ENCODE measurements around the gene PEPD. TPM values are rescaled to one million over a fixed set of nuclear protein-coding genes. Genes with fewer than 3 reads are reported as not detected.

Gene PEPD
- total RNA-seq, 1 donor from 2014 or later: 21.1 TPM

GRCh38 chr19:33440682-33441081, 80.9 kb downstream of the PEPD start:
- H3K9me3 Mint-ChIP-seq: no peaks in the 10 kb centered on the region
- no peaks in the 10 kb centered on the region for H3K27me3 Mint-ChIP-seq
- H3K4me3 Mint-ChIP-seq: no peak overlapping the region
- H3K36me3 Mint-ChIP-seq (ENCODE audit: low read depth): no peaks in the 10 kb centered on the region
- DNase-seq: no peak
- H3K4me1 Mint-ChIP-seq: no peaks in the 10 kb centered on the region
- intact Hi-C loops (cut with micrococcal nuclease): no loop called here
- H3K27ac Mint-ChIP-seq: no peak overlapping the region

DNA sequence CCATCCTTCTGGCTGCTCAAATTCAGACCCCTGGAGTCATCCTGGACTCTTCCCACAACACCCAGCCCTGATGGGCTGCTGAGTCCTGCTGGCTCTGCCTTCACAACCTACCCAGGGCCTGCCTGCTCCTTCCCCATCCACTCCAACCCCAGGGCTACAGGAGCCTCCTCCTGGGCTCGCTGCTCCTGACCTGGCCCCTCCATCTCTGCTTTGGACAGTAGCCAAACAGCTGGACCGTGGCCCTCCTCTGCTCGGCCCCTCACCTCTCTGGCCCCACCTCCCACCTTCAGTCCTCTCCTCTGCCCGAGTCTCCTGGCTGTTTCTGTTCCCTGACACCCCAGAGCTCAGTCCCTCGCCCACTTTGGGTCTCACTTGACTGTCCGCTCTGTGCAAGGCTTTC, 81.3 kb downstream of the PEPD start:
- Mint-ChIP-seq H3K36me3 (ENCODE audit: low read depth) (no peaks in the 10 kb centered on the region), H3K9me3 (no peaks in the 10 kb centered on the region), H3K4me1 (no peaks in the 10 kb centered on the region), H3K27me3 (no peaks in the 10 kb centered on the region), H3K4me3 (no peak overlapping the region), H3K27ac (no peak overlapping the region)
- DNase-seq: no peak
- intact Hi-C loops (cut with micrococcal nuclease): no loop called here

GRCh38 chr19:33438987-33439781, 82.4 kb downstream of the PEPD start:
- Mint-ChIP-seq H3K4me3 (no peak overlapping the region), H3K9me3 (no peaks in the 10 kb centered on the region), H3K27me3 (no peaks in the 10 kb centered on the region), H3K27ac (no peak overlapping the region), H3K4me1 (no peaks in the 10 kb centered on the region), H3K36me3 (ENCODE audit: low read depth) (no peaks in the 10 kb centered on the region)
- DNase-seq: no peak
- intact Hi-C loops (cut with micrococcal nuclease): no loop called here

DNA sequence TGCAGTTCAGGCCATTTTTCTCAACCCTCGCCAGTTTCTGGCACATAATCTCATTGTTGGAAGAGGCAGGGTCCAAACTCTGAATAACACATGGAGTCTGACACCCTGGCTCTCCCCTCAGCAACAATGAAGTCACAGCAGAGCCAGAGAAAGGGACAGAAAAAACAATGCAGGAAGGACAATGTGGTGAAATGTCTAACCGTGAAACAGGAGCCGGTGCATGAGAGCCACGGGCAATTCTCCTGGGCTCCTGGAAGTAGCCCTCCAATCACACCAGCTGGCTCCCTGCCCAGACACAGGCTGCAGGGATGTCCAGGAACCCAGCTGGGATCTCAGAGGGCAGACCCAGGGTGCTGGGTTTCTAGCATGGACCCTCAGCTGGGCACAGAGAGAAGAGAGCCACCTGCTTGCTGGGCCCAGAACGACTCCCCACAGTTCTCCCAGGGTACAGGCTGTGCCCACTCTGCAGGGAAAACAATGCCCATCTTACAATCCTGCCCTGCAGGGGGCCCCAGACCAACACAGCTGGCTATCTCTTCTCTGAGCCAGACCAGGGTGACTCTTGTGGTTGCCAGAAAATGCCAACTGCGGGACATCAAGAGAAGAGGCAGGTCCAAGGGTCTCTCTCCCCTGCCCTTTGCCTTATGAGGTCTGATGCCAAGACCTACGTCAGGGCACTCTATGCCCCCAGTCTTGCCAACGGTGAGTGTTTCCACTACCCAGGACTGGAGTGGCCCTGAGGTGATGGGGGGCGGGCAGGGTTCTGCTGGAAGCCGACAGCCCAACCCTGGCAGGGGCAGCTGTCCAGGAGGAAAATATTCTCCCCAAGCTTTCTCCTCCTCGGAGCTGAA, 83.5 kb downstream of the PEPD start:
- DNase-seq: no peak
- H3K36me3 Mint-ChIP-seq (ENCODE audit: low read depth): no peaks in the 10 kb centered on the region
- H3K27ac Mint-ChIP-seq: no peak overlapping the region
- H3K27me3 Mint-ChIP-seq: no peaks in the 10 kb centered on the region
- no peaks in the 10 kb centered on the region for H3K4me1 Mint-ChIP-seq
- intact Hi-C loops (cut with micrococcal nuclease): no loop called here
- no peaks in the 10 kb centered on the region for H3K9me3 Mint-ChIP-seq
- no peak overlapping the region for H3K4me3 Mint-ChIP-seq

DNA sequence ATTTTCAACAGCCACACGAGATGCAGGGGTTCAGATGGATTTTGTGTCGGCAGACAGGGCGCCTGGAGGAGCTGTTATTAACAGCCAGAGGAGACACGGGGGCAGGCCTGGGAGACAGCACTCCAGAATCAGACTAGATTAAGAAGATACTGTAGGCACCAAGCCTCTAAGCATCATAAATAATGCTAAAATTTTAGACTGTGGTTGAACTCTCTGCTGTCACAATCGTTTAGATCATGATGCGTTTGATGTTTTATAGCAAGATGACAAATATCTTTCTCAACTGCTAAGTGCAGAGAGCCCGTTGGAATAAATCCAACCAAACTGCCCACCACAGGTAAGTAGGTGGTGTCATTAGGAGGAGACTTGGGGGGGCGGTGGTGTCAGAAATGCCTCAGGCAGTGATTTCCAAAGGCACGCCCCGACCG, 84.2 kb downstream of the PEPD start:
- Mint-ChIP-seq H3K4me1 (no peaks in the 10 kb centered on the region), H3K4me3 (no peak overlapping the region), H3K27ac (no peak overlapping the region), H3K27me3 (no peaks in the 10 kb centered on the region), H3K9me3 (no peaks in the 10 kb centered on the region), H3K36me3 (ENCODE audit: low read depth) (no peaks in the 10 kb centered on the region)
- intact Hi-C loops (cut with micrococcal nuclease): no loop called here
- no peak for DNase-seq

- H3K27me3 Mint-ChIP-seq: no peaks in the 10 kb centered on the region
- H3K36me3 Mint-ChIP-seq (ENCODE audit: low read depth): no peaks in the 10 kb centered on the region
- no peak overlapping the region for H3K27ac Mint-ChIP-seq
- no peak overlapping the region for H3K4me3 Mint-ChIP-seq
- intact Hi-C loops (cut with micrococcal nuclease): no loop called here
- H3K4me1 Mint-ChIP-seq: no peaks in the 10 kb centered on the region
- no peaks in the 10 kb centered on the region for H3K9me3 Mint-ChIP-seq
- no peak for DNase-seq
These were observed 84.9 kb downstream of the PEPD start for GRCh38 chr19:33436360-33437345.

DNA sequence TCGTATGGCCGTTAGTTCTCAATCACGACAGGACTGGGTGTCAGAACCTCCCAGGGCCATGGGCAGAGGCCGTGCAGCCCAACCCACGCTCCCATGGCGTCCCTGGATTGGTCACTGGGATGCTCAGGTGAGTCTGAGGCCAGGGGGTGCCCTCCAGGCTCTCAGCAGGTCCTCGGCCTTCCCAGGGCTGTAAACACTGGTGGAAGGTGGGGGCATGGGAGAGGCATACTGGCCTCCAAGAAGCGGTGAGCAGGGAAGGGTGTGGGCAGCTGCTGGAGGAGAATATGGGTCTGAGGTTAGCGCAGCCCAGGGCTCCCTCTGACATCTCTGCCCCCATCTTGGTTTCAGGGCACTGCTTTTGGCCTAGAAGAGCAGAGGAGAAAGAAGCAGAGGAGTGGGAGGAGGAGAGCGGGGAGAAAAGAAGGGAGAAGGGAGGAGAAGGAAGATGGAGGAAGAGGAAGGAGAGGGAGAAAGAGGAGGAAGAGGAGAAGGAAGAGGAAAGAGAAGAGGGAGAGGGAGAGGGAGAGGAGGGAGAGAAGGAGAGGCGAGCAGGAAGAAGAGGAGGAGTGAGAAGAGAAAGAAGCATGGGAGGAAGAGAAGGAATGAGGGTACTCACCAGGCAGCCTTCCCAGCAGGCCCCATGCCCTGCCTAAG, 85.8 kb downstream of the PEPD start:
- intact Hi-C loops (cut with micrococcal nuclease): no loop called here
- DNase-seq: no peak
- no peaks in the 10 kb centered on the region for H3K9me3 Mint-ChIP-seq
- no peaks in the 10 kb centered on the region for H3K4me1 Mint-ChIP-seq
- no peak overlapping the region for H3K27ac Mint-ChIP-seq
- peaks cover under 1% of the 10 kb centered on the region for H3K27me3 Mint-ChIP-seq
- H3K4me3 Mint-ChIP-seq: no peak overlapping the region
- H3K36me3 Mint-ChIP-seq (ENCODE audit: low read depth): no peaks in the 10 kb centered on the region

DNA sequence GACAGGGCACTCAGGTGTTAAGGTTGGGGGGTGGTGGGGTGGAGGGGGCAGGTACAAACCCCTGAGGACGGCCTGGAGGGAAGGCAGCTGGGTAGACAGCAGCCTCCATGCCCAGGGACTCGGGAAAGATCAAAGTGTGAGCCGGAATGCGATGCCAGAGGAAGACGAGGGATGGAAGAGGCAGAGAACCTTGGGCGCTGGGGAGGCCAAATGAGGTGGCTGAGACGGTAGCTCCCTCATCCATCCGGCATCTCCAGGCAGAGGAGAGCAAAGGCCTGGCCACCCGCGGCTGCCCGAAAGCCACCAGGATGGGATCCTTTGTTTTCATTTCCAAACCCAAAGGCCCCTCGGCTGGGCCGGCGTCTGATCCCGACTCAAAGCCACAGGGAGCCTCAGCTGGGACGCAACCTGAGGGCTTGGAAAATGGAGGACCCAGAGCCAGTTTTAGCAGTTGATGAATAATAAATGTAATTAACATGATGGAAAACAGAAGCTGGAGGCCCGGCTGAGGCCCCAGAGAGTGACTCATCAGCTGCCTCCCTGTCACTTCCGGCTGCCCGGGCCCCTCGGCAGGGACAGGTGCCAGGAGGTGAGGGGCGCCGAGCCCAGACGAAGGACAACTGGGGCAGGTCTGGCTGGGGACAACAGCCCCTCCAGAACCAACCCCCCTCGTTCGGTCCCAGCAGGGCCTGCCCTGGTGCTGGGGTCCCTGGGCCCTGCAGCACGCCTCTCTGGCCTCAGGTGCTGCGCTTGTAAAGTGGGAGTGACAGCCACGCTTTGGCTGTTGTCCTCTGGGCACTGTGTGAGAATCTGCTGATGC, 86.5 kb downstream of the PEPD start:
- no peak for DNase-seq
- no peak overlapping the region for H3K4me3 Mint-ChIP-seq
- H3K27ac Mint-ChIP-seq: no peak overlapping the region
- no peaks in the 10 kb centered on the region for H3K4me1 Mint-ChIP-seq
- intact Hi-C loops (cut with micrococcal nuclease): no loop called here
- H3K27me3 Mint-ChIP-seq: peaks cover 2% of the 10 kb centered on the region
- no peaks in the 10 kb centered on the region for H3K9me3 Mint-ChIP-seq
- H3K36me3 Mint-ChIP-seq (ENCODE audit: low read depth): no peaks in the 10 kb centered on the region

GRCh38 chr19:33434069-33434885, 87.3 kb downstream of the PEPD start:
- H3K4me1 Mint-ChIP-seq: no peaks in the 10 kb centered on the region
- H3K4me3 Mint-ChIP-seq: no peak overlapping the region
- DNase-seq: no peak
- no peaks in the 10 kb centered on the region for H3K9me3 Mint-ChIP-seq
- intact Hi-C loops (cut with micrococcal nuclease): no loop called here
- H3K27me3 Mint-ChIP-seq: peaks cover 2% of the 10 kb centered on the region
- H3K27ac Mint-ChIP-seq: no peak overlapping the region
- H3K36me3 Mint-ChIP-seq (ENCODE audit: low read depth): no peaks in the 10 kb centered on the region

DNA sequence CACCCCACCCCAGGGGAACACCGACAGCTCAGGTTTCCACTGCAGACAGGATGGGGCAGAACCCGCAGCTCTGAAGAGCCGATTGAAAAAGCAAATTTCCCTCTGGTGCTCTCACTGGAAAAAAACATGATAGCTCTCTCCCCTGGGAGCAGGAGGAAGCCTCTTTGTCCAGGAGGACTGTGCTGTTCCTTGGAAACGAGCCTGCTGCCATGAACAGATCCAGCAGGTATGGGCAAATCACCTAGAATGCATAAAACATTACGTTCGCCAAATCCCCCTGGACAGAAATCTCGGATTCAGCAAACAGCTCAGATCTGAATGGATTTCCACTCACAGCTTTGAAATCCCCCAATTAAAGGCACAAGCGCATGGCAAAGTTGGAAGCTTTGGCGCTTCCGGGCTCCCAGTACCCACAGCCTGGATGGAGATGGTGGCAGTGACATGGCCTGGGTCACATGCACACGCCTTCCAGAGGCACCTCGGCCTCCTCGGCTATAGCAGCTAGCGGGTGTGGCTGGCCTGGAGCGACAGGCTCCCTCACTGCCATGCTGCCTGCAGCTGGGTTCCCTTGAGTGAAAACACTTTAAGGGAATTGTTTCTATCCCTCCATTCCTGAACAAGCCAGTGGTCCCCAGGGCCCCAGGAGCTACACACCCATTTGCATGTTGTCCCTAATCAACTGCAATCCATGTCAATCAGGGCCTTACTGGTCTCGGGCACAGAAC, 89.0 kb downstream of the PEPD start:
- Mint-ChIP-seq H3K36me3 (ENCODE audit: low read depth) (no peaks in the 10 kb centered on the region), H3K9me3 (no peaks in the 10 kb centered on the region), H3K27me3 (peaks cover 2% of the 10 kb centered on the region), H3K27ac (no peak overlapping the region), H3K4me1 (no peaks in the 10 kb centered on the region), H3K4me3 (no peak overlapping the region)
- no peak for DNase-seq
- intact Hi-C loops (cut with micrococcal nuclease): no loop called here

DNA sequence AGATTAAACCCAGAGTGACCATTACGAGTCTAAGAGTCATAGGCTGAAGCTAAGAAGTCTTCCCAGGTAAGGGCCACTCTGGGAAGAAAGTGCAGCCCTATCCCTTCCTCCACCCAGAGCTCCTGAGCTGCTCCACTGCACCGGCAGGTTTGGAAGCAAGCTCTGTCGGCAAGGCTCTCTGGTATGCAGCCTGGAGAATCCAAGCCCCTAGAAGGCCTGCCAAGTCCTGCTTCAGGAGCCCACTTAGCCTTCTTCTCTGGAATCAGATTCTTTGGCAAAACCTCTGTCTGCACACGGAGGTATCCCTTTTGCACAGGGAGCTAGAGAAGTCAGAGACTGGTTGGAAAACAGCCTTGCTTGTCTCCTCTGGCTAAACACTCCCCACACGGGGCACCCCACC, 89.6 kb downstream of the PEPD start:
- intact Hi-C loops (cut with micrococcal nuclease): no loop called here
- H3K4me1 Mint-ChIP-seq: no peaks in the 10 kb centered on the region
- H3K4me3 Mint-ChIP-seq: no peak overlapping the region
- no peak overlapping the region for H3K27ac Mint-ChIP-seq
- H3K36me3 Mint-ChIP-seq (ENCODE audit: low read depth): no peaks in the 10 kb centered on the region
- no peaks in the 10 kb centered on the region for H3K9me3 Mint-ChIP-seq
- H3K27me3 Mint-ChIP-seq: peaks cover 2% of the 10 kb centered on the region
- no peak for DNase-seq

Data from activated CD4-positive, alpha-beta T cell treated with anti-CD3 and anti-CD28 coated beads, Interleukin-2, amount 10 ng/mL, durations not matched to agents 24 days and 14 days (primary cell).